GM21526 (cell line): ENCODE results near the gene HTATSF1.
A peak's percentile ranks its signal among the peaks of the same experiment; 100 is the strongest.

ENCODE experiments used
- ATAC-seq: cut with Tn5 transposase; IDR thresholded peaks from one replicate; pipeline ENCODE4 v1.9.1; 2021; ENCODE audit warnings: moderate library complexity; ENCODE audit not compliant: unreplicated experiment, low FRiP score

HTATSF1 gene

DNA sequence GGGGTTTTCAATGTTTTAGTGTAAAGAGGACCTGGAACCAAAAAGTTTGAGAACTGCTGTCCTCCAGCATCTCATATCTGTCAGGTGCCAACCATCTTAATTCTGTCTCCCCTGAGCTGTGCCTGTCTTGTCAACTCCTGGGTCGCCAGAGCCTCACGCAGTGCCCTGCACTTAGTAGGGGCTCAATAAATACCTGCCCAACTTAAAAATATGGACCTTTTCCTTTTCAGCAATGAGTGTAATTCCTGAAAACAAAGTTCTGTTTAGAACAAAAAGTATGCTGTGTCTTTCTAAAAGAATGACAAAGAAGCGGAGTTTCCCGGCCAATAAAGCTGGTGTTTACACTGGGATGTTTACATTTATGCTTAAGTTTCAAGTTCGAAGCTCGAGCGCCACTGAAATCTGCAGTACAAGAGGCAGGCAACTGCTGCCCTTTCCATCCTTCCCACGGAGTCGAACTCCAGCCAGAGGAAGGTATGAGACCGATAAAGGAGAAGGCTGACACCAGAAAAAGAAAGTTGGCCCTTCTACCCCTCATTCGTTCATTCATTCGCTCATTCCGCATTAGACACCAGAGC lies 1.1 kb upstream of the HTATSF1 start:
- ATAC-seq, result no peak

DNA sequence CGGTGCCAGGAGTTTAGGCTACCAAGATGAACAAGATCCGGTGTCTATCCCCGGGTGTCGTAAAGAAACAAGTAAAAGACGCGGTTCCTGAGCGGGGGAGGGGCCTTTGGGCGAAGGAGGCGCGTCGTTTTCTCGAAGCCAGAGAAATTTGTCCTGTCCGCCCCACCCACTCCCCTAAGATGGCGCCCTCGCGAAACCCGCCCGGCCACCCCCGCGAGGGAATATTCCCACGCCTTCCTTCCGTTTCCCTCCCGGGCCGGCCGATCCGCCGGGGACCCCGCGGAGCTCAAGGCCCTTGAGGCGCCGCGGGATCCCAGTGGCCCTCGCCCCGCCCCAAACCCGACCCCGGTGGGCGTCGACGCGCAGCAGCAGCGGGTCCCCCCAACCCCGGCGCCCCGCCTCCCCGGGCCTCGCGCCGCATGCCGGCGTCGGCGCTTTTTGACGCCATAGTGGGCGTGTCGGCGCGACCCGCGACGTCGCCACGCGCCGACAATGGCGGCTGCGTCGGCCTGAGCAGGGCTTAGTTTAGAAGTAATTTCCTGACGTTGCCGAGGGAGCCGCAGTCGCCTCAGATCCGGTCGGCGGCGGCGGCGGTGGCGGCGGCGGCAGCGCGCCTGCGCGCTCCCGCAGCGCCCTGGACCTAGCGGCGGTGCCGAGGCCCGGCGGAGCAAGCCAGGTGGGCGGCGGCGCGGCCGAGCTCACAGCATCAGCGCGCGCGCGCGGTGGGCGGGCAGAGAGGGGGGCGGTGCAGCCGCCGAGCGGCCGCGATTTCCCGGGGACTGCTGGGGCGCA lies 432 bp upstream of the HTATSF1 start:
- ATAC-seq, result peak; percentile 77

- no peak for ATAC-seq
Observed at GRCh38 chrX:136519069-136519468, 21.7 kb downstream of the HTATSF1 start.

DNA sequence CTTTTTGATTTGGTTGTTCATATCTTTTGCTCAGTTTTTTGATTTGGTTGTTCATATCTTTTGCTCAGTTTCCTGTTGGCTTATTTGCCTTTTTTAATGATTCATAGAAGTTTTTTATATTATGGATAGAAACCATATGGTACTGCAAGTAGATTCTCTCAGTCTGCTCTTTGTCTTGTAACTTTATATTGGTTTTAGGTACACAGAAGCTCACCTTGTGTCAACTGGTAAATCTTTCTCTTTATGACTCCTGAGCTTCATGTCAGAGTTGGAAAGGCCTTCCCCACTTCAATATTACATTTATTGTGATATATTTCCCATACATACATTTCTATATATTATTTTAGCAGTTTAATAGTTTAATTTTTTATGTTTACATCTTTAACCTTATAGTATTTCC lies 26.4 kb downstream of the HTATSF1 start:
- no peak for ATAC-seq

DNA sequence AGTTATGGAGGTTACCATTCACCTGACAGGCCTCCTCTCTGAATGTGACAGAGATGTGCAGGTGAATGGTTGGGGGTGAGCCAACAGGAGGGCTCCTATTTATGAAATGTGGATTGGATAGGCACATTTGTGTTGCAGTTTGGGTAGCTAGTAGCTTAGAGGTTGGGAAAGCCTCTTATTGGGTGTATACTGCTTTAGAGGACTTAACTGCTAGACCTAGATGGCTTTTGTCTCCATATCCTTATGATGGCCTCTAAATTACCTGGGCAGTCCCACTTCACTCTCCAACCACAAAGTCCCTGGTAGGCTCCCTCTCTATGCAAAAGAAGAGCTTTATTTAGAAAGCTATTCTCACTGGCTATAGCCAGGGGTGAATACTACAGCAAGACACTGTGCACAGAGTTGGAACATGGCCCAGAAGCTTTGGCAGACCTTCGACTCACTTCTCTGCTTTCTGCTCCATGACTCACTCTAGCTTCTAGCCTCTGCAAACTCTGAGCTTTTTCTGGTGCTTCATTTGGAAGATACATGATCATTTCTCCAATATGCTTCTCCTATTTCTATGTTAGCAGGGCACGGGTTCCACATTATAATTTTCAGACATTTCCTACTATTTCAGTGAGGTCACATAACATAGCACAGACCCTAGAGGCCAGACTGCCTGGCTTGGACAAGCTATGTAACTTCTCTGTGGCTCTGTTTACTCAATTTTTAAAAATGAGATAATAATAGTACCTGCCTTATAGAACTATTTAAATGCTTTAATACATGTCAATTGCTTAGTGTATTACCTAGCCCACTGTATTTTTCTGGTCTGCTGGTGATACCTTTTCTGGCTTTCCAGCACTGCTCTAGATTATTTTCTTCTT lies 28.6 kb downstream of the HTATSF1 start:
- no peak for ATAC-seq

GRCh38 chrX:136528645-136529315 lies 31.4 kb downstream of the HTATSF1 start:
- no peak for ATAC-seq

DNA sequence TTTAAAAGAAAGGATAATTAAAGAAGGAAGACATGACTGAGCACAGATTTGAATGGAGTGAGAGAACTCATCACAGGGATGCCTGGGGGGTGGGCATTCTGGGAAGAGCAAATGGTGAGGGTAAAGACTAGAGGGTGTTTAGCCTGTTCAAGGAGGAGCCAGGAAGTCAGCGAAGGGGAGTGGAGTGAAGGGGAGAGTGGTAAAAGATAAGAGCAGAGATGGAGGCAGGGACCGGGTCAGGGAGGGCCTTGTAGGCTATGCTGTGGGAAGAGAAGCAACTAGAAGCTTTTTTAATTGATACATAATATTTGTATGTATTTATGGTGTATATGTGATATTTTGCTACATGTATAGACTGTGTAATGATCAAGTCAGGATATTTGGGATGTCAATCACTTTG lies 32.4 kb downstream of the HTATSF1 start:
- no peak for ATAC-seq

DNA sequence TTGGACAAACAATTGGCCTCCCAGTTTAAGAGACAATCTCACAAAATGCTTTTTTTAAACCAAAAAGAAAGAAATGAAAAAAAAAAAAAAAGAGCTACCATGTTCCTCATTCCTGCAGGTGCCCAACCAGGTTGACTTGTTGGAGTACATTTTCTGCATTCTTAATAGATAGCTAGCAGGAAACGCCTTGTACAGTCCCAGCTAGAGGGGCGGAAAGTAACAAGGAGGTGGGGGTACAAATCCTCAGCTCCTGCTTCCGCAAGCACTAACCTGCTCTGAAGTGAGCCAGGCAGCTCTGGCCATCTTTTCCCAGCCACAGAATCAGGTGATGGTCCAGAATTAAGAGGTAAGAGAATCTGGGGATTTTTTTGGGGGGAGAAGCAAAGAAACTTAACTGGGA lies 34.6 kb downstream of the HTATSF1 start, which contains the start of gene VGLL1:
VGLL1 (plus strand) TSS at position 265 of the 400 bp plus-strand sequence. CDS start 3,806 bp downstream, outside the sequence.
- no peak for ATAC-seq

- no peak for ATAC-seq
Observed at GRCh38 chrX:136534131-136534530, 36.7 kb downstream of the HTATSF1 start.

- no peak for ATAC-seq
Observed at GRCh38 chrX:136538811-136539210, 41.4 kb downstream of the HTATSF1 start.

- ATAC-seq, result no peak
Observed at GRCh38 chrX:136540226-136540625, 42.8 kb downstream of the HTATSF1 start.

DNA sequence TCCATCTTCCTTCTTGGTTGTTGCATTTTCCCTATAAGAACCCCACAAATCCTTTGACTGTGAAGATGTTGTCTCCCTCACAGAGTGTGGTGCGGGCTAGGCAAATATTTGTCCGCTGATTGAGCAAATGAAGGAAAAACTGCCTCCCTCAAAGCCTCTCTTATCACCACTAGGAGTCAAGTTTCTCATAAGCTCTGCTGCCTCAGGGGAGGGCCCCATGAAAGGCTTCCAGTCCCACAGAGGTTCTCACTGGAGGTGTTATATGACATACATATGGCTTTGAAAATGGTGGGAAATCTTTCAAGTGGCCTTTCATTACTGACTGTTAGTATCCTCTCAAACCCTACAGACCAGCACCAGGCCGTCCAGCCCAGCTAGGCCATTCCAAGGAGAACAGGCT lies 43.9 kb downstream of the HTATSF1 start:
- no peak for ATAC-seq

DNA sequence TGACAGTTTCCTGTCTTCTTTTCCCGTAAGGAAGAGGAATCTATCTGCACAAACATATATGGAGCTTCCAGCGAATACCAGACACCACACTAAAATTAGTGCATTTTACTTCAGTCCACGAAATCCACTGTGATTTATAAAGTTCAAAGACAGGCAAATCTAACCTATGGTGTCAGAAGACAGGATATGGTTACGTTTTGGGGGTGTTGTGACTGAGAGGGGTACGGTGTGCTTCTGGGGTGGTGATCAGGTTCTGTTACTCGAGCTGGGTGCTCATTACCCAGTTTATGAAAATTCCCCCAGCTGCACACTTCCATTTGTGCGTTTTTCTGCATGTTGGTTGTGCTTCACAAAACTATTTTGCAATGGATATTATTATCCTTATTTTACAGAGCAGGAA lies 44.9 kb downstream of the HTATSF1 start:
- no peak for ATAC-seq

- ATAC-seq, result no peak
Observed at GRCh38 chrX:136546371-136546781, 49.0 kb downstream of the HTATSF1 start.

- no peak for ATAC-seq
Observed at GRCh38 chrX:136549226-136549625, 51.8 kb downstream of the HTATSF1 start.

GRCh38 chrX:136551410-136551809 lies 54.0 kb downstream of the HTATSF1 start:
- no peak for ATAC-seq

- no peak for ATAC-seq
Observed at GRCh38 chrX:136555694-136556093, 58.3 kb downstream of the HTATSF1 start.
